ENCODE results near the gene SLFN12. TPM values are rescaled to one million over a fixed set of nuclear protein-coding genes. Genes with fewer than 3 reads are reported as not detected.
A peak's percentile ranks its signal among the peaks of the same experiment; 100 is the strongest.

The SLFN12 gene
- total and polyA plus RNA-seq, 5 donors = 2.1 to 6.0 (median 4.3) TPM

DNA sequence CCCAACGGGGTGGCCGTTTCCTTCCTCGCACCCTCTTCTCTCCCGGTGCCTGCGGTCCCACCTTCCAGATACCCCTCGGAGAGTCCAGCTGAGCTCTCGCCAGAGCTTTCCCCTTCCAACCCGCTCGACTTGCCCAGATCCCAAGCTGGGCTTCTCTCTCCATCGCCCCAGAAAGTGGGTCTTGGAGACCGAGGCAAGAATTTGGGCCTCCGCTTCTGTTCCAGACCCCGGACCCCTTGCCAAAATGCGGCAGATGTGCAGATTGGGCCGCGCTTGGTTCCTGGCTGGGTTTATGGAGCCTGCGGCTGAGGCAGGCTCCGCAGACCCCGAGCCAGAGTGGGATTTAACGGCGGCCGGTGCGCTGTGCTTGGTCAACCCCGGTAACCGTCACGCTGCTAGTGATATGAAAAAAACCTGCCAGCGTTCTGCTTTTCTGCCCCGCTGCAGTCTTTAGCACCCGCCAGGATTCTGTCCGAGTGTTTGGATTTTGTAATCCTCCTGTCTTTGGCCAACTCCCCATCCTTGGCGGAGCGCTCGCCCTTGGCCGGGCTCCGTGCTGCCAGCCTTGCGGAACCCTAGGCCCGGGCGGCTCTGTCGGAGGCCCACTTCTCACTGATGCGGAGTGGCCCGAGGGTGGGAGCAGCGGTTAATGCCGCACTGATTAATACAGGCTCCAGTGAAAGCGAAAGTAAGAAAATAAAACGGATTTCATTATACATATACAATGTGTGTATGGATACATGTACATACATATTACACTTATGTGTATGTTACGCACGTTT is 58.1 kb downstream of the SLFN12 start:
- peaks cover 2% of the 10 kb centered on the region for H3K4me1 ChIP-seq (ENCODE audit: control insufficient read depth, insufficient read depth, low read length)
- intact Hi-C loops (cut with DNase I) = loop anchor here in 2 of 4 donors (2.0 to 10.0 kb wide), 2 partner anchors 61 kb away; partner anchors contain the start of gene SLFN12 (in 1 of the 2)
- 1% methylated on average over 47 of the region's 47 CpGs for WGBS
- H3K27me3 ChIP-seq (ENCODE audit: control insufficient read depth, insufficient read depth) = no peaks in the 10 kb centered on the region
- peak overlapping the region; percentile 96 for H3K4me3 ChIP-seq (ENCODE audit: low read length)
- H3K9me3 ChIP-seq (ENCODE audit: control insufficient read depth, low read length) = no peaks in the 10 kb centered on the region
- H3K27ac ChIP-seq (ENCODE audit: low read length) = peak overlapping the region; percentile 96
- peak; percentile 84 to 85 for ATAC-seq
- peak; percentile 72 to 89 (median 88) for DNase-seq

DNA sequence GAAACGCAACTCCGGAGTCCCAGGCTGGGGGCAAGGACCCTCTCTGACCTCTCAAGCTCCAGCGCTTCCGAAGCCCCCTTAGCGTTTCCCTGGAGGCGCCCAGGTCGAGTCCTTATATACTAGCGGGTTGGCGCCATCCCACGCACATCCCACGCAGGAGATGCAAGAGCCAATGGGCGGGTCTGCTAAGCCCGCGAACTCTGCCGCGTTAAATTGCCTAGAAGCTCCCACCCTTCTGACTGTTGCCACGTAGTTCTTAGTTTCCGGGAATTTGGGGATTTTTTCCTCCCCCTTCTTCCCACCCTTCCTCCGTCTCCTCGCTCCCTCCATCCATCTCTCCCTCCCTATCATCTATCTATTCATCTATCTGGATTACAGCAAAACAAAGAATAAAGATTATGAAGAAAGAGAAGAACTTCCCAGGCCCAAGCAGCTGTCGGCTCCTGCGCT is 58.7 kb downstream of the SLFN12 start, which contains the start of gene SLFN11:
Gene SLFN11 (minus strand): TSS at position 88 of the 450 bp plus-strand sequence. CDS start 9,814 bp downstream, outside the sequence.
- H3K27me3 ChIP-seq (ENCODE audit: control insufficient read depth, insufficient read depth) = no peaks in the 10 kb centered on the region
- peak; percentile 92 to 96 (median 94) for DNase-seq
- H3K9me3 ChIP-seq (ENCODE audit: control insufficient read depth, low read length) = no peaks in the 10 kb centered on the region
- H3K4me1 ChIP-seq (ENCODE audit: control insufficient read depth, insufficient read depth, low read length) = peaks cover 2% of the 10 kb centered on the region
- ATAC-seq = peak; percentile 97 to 98
- peak within 1 kb of the TSS; percentile 96 for H3K4me3 ChIP-seq (ENCODE audit: low read length)
- under 1% methylated on average over 22 of the region's 22 CpGs for WGBS
- intact Hi-C loops (cut with DNase I) = loop anchor here in 1 of 4 donors (10.0 kb wide), 1 partner anchor 61 kb away; the partner anchor contains the start of gene SLFN12
- H3K27ac ChIP-seq (ENCODE audit: low read length) = peak within 1 kb of the TSS; percentile 96

DNA sequence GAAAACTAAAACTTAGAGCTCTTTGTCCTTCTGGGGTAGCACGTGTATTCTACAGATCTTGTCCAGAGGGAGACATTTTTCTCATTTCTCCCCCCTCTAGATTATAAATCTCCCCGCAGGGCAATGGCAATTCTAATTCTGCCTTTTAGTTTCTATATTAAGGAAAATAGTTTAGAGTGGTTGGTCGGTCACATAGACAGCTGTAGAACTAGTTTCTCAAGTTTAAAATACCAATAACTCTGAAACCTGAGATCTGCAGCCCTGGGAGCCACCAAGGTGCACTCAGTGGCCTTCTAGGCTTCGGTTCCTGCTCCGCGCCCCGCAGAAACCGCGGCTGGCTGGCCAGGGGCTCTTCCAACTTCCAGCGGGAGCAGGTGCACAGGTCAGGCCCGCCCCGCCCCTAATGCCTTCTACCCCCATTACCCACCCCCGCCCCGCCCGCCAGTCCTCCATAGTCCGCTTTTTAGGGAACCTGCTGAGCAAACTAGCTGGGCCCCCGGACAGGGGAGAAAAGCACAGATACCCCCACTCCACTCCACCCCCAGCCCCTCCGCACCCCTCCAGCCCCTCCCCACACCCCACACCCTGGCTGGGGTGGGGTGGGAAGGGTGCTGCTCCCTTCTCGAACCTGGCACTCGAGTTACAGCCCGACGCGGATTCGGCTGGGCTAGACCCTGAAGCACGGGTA is 59.3 kb downstream of the SLFN12 start:
- intact Hi-C loops (cut with DNase I) = loop anchor here in 1 of 4 donors (10.0 kb wide), 1 partner anchor 62 kb away; the partner anchor contains the start of gene SLFN12
- Histone ChIP-seq H3K9me3 (ENCODE audit: control insufficient read depth, low read length) (no peaks in the 10 kb centered on the region), H3K4me3 (ENCODE audit: low read length) (peak overlapping the region; percentile 96), H3K27me3 (ENCODE audit: control insufficient read depth, insufficient read depth) (no peaks in the 10 kb centered on the region), H3K4me1 (ENCODE audit: control insufficient read depth, insufficient read depth, low read length) (peaks cover 2% of the 10 kb centered on the region), H3K27ac (ENCODE audit: low read length) (peak overlapping the region; percentile 96)
- peak; percentile 16 to 62 (median 54) for DNase-seq
- peak; percentile 35 to 36 for ATAC-seq
- WGBS = under 1% methylated on average over 25 of the region's 25 CpGs

DNA sequence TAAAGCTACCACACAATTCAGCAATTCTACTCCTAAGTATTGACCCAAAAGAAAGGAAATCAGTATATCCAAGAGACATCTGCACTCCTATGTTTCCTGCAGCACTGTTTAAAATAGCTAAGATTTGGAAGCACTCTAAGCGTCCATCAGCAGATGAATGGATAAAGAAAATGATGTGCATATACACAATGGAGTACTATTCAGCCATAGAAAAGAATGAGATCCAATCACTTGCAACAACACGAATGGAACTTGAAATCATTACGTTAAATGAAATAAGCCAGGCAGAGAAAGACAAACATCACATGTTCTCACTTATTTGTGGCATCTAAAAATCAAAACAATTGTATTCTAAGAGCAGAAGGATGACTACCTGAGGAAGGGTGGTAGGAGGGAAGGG is 60.4 kb downstream of the SLFN12 start:
- ATAC-seq (no peak), DNase-seq (no peak)
- no peaks in the 10 kb centered on the region for H3K27me3 ChIP-seq (ENCODE audit: control insufficient read depth, insufficient read depth)
- intact Hi-C loops (cut with DNase I) = loop anchor here in 1 of 4 donors (10.0 kb wide), 1 partner anchor 63 kb away; the partner anchor contains the start of gene SLFN12
- peaks cover 2% of the 10 kb centered on the region for H3K4me1 ChIP-seq (ENCODE audit: control insufficient read depth, insufficient read depth, low read length)
- no peaks in the 10 kb centered on the region for H3K9me3 ChIP-seq (ENCODE audit: control insufficient read depth, low read length)
- peak overlapping the region; percentile 96 for H3K4me3 ChIP-seq (ENCODE audit: low read length)
- WGBS = 62% methylated on average over 3 of the region's 3 CpGs
- no peak overlapping the region for H3K27ac ChIP-seq (ENCODE audit: low read length)

DNA sequence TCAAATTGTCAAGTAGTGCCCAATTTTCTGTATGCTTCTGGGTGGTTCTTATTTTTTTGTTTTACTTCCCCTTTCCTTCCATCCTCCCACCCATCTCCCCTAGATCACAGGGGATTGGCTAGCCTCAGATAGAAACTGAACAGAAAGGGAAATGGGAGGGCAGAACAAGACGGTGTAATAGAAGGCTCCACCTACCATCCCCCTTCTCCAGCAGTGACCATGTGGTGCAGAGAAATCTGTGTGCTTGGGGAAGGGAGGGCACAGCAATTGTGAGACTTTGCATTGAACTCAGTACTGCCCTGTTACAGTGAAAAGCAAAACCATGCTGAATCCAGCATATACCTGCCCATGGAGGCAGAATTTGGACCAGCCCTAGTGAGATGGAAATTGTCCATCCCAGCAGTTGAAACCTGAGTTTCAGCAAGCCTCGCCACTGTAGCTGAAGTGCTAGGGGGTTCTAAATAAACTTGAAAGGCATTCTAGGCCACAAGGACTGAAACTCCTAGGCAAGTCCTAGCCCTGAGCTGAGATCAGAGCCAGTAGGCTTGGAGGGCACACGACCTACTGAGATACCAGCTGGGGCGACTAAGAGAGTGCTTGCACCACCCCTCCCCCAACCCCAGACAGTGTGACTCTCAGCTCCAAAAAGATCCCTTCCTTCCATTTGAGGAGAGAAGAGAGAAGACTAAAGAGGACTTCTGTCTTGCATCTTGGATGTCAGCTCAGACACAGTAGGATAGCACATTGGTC is 64.0 kb downstream of the SLFN12 start:
- H3K9me3 ChIP-seq (ENCODE audit: control insufficient read depth, low read length) = no peaks in the 10 kb centered on the region
- H3K4me1 ChIP-seq (ENCODE audit: control insufficient read depth, insufficient read depth, low read length) = no peaks in the 10 kb centered on the region
- intact Hi-C loops (cut with DNase I) = no loop called here
- 43% methylated on average over 4 of the region's 4 CpGs for WGBS
- H3K27me3 ChIP-seq (ENCODE audit: control insufficient read depth, insufficient read depth) = no peaks in the 10 kb centered on the region
- no peak overlapping the region for H3K4me3 ChIP-seq (ENCODE audit: low read length)
- ATAC-seq (peak; percentile 86 to 90), DNase-seq (no peak)
- H3K27ac ChIP-seq (ENCODE audit: low read length) = no peak overlapping the region

DNA sequence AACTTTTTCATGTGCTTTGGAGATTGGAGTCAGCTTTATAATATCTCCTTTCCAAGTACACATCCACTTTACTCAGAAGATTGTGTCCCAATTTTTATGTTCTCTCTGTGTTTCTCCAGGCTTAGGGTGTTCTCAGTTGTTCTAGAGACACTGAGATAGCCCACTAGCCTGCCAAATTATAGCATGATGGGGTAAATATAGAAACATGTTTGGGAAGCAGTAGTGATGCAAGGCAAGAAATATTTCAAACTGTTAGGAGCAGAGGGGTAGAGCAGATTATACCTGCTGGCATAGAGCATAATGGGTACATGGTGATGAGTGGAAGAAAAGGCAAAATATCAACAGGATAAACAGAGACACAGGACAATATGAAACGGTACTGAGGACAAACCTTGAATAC is 71.3 kb downstream of the SLFN12 start:
- H3K9me3 ChIP-seq (ENCODE audit: control insufficient read depth, low read length) = no peaks in the 10 kb centered on the region
- ATAC-seq (peak in 1 of 2 donors; percentile 48), DNase-seq (no peak)
- intact Hi-C loops (cut with DNase I) = no loop called here
- 54% methylated on average over 1 of the region's 1 CpG for WGBS
- no peak overlapping the region for H3K4me3 ChIP-seq (ENCODE audit: low read length)
- peaks cover 4% of the 10 kb centered on the region for H3K4me1 ChIP-seq (ENCODE audit: control insufficient read depth, insufficient read depth, low read length)
- H3K27me3 ChIP-seq (ENCODE audit: control insufficient read depth, insufficient read depth) = no peaks in the 10 kb centered on the region
- H3K27ac ChIP-seq (ENCODE audit: low read length) = no peak overlapping the region

Other genes with a start within 250 kb of the SLFN12 start
- not detected for gene SLC35G3, start 238.1 kb downstream of the SLFN12 start, total RNA-seq
- gene SLC35G3, start 238.1 kb downstream of the SLFN12 start, polyA plus RNA-seq = not detected
- 10 to 100 TPM; 10.3 to 24.0 (median 20.1) TPM for gene SLFN5, start 189.4 kb downstream of the SLFN12 start, total RNA-seq
- 3.9 TPM for gene SLFN5, start 189.4 kb downstream of the SLFN12 start, polyA plus RNA-seq
- gene SLFN11, start 58.9 kb downstream of the SLFN12 start, total RNA-seq = 10 to 100 TPM; 12.0 to 21.5 (median 19.0) TPM
- gene SLFN11, start 58.9 kb downstream of the SLFN12 start, polyA plus RNA-seq = 9.2 TPM
- 1 to 10 TPM; 4.7 to 7.9 (median 6.8) TPM for gene SLFN13, start 16.3 kb upstream of the SLFN12 start, total RNA-seq
- gene SLFN13, start 16.3 kb upstream of the SLFN12 start, polyA plus RNA-seq = 0.95 TPM
- gene SLFN12L, start 105.2 kb upstream of the SLFN12 start, total RNA-seq = 1 to 10 TPM in 1 of 4 donors, under 1 TPM in 3; 0.23 to 1.0 (median 0.55) TPM
- 0.36 TPM for gene SLFN12L, start 105.2 kb upstream of the SLFN12 start, polyA plus RNA-seq
- not detected for gene SLFN14, start 128.3 kb upstream of the SLFN12 start, total RNA-seq
- gene SLFN14, start 128.3 kb upstream of the SLFN12 start, polyA plus RNA-seq = not detected
- gene PEX12, start 146.1 kb upstream of the SLFN12 start, total RNA-seq = 1 to 10 TPM; 5.8 to 9.2 (median 7.5) TPM
- 5.1 TPM for gene PEX12, start 146.1 kb upstream of the SLFN12 start, polyA plus RNA-seq
- gene AP2B1, start 154.8 kb upstream of the SLFN12 start, total RNA-seq = 100 to 1,000 TPM; 131 to 144 (median 136) TPM
- gene AP2B1, start 154.8 kb upstream of the SLFN12 start, polyA plus RNA-seq = 39.7 TPM

Measured in right cardiac atrium (tissue), 5 donors.